IMR-90 (cell line): ENCODE data around the gene WNT4. TPM values are rescaled to one million over a fixed set of nuclear protein-coding genes. Genes with fewer than 3 reads are reported as not detected.

Experiments
- ATAC-seq: fragments of 200-7000 bp; cut with Tn5 transposase; 2 replicates; pipeline ENCODE4 v1.9.1; 2020; ENCODE audit warnings: low read depth, mild to moderate bottlenecking, moderate library complexity
- BruUV-seq: library from RNA; stranded (reverse); fragments of 400-500 nt; replicated peaks from 2 replicates; lab custom pipeline; 2021; lab: Mats Ljungman, UMichigan
- CTCF ChIA-PET: fragments of 300-600 bp; formaldehyde crosslinking; extraction: SDS; loops from one replicate; lab custom pipeline; 2021; ENCODE audit warnings: antibody characterized with exemption; lab: Yijun Ruan, JAX
- POLR2A ChIA-PET: fragments of 300-600 bp; sonication (Branson Sonifier 250); formaldehyde crosslinking; loops from one replicate; lab custom pipeline; 2022; ENCODE audit warnings: antibody characterized with exemption; ENCODE audit not compliant: unreplicated experiment; lab: Charles Lee
- DNase-seq: peaks from one replicate; pipeline ENCODE4 v3.0.0; 2013
- H2AFZ ChIP-seq: replicated peaks from 2 replicates; pipeline ENCODE3; 2013; ENCODE audit warnings: low read length, mild to moderate bottlenecking; ENCODE audit not compliant: poor library complexity
- H2AK5ac ChIP-seq: 2 replicates; pipeline ENCODE4 v1.6.1; 2013; ENCODE audit warnings: low read depth, low read length, inconsistent platforms
- H2AK9ac ChIP-seq: replicated peaks from 2 replicates; pipeline ENCODE3; 2013; ENCODE audit warnings: mild to moderate bottlenecking, low read depth, low read length, moderate library complexity; ENCODE audit not compliant: poor library complexity
- H2BK120ac ChIP-seq: 2 replicates; pipeline ENCODE4 v1.6.1; 2013; ENCODE audit warnings: low read depth, low read length, inconsistent platforms
- H2BK15ac ChIP-seq: 3 replicates; pipeline ENCODE4 v1.6.1; 2013; ENCODE audit warnings: low read depth, low read length, inconsistent platforms
- H2BK20ac ChIP-seq: 2 replicates; pipeline ENCODE4 v1.6.1; 2013; ENCODE audit warnings: low read depth, mild to moderate bottlenecking, inconsistent platforms, low read length, moderate library complexity
- H2BK5ac ChIP-seq: 2 replicates; pipeline ENCODE4 v1.6.1; 2013; ENCODE audit warnings: mild to moderate bottlenecking, low read depth, low read length, inconsistent platforms; ENCODE audit not compliant: poor library complexity, severe bottlenecking
- H3K14ac ChIP-seq: replicated peaks from 2 replicates; pipeline ENCODE4 v1.6.1; 2013; ENCODE audit warnings: low read depth, low read length, inconsistent platforms
- H3K18ac ChIP-seq: 2 replicates; pipeline ENCODE4 v1.6.1; 2013; ENCODE audit warnings: low read depth, low read length, control low read depth
- H3K23ac ChIP-seq: 2 replicates; pipeline ENCODE4 v1.6.1; 2013; ENCODE audit warnings: low read depth, low read length, inconsistent platforms
- H3K27ac ChIP-seq: 2 replicates; pipeline ENCODE4 v1.5.1; 2013; ENCODE audit warnings: mild to moderate bottlenecking, control low read depth, low read length; ENCODE audit not compliant: insufficient read depth
- H3K27me3 ChIP-seq: 2 replicates; pipeline ENCODE4 v1.6.1; 2013; ENCODE audit warnings: low read length; ENCODE audit not compliant: control insufficient read depth, insufficient read depth
- H3K36me3 ChIP-seq: 2 replicates; pipeline ENCODE4 v1.6.1; 2013; ENCODE audit warnings: low read length, mixed read lengths; ENCODE audit not compliant: control insufficient read depth, insufficient read depth
- H3K4ac ChIP-seq: 2 replicates; pipeline ENCODE4 v1.6.1; 2013; ENCODE audit warnings: low read depth, low read length, inconsistent platforms
- H3K4me1 ChIP-seq: 2 replicates; pipeline ENCODE4 v1.6.1; 2013; ENCODE audit warnings: low read length, mixed read lengths; ENCODE audit not compliant: control insufficient read depth, insufficient read depth
- H3K4me2 ChIP-seq: 2 replicates; pipeline ENCODE4 v1.6.1; 2013; ENCODE audit warnings: low read depth, mild to moderate bottlenecking, control low read depth, low read length, moderate library complexity
- H3K4me3 ChIP-seq: 2 replicates; pipeline ENCODE4 v1.5.1; 2013; ENCODE audit warnings: low read depth, mild to moderate bottlenecking, control low read depth, low read length, moderate library complexity; ENCODE audit not compliant: insufficient read depth
- H3K56ac ChIP-seq: 2 replicates; pipeline ENCODE4 v1.6.1; 2013; ENCODE audit warnings: low read length, inconsistent platforms; ENCODE audit not compliant: insufficient read depth; ENCODE audit errors: extremely low read depth
- H3K79me1 ChIP-seq, 2 experiments: 2 replicates each; pipeline ENCODE4 v1.6.1; 2013; ENCODE audit warnings: low read length in 2 of 2, inconsistent platforms in 1 of 2, low read depth in 1 of 2
- H3K9ac ChIP-seq: 2 replicates; pipeline ENCODE4 v1.6.1; 2013; ENCODE audit warnings: low read depth, low read length, control low read depth
- H3K9me1 ChIP-seq: 2 replicates; pipeline ENCODE4 v1.6.1; 2013; ENCODE audit warnings: low read length, inconsistent platforms; ENCODE audit not compliant: insufficient read depth
- H3K9me3 ChIP-seq: 2 replicates; pipeline ENCODE4 v1.6.1; 2013; ENCODE audit warnings: low read length; ENCODE audit not compliant: control insufficient read depth, insufficient read depth
- H4K20me1 ChIP-seq: 2 replicates; pipeline ENCODE4 v1.6.1; 2013; ENCODE audit warnings: low read length, inconsistent platforms; ENCODE audit not compliant: insufficient read depth
- H4K5ac ChIP-seq: 2 replicates; pipeline ENCODE4 v1.6.1; 2013; ENCODE audit warnings: mild to moderate bottlenecking, low read depth, low read length, control low read depth
- H4K8ac ChIP-seq, 2 experiments: 2 replicates each; pipeline ENCODE4 v1.6.1; 2013; ENCODE audit warnings: low read depth in 2 of 2, low read length in 2 of 2, control low read depth in 1 of 2, inconsistent platforms in 1 of 2
- H4K91ac ChIP-seq: 2 replicates; pipeline ENCODE4 v1.6.1; 2013; ENCODE audit warnings: low read depth, low read length, inconsistent platforms; ENCODE audit not compliant: insufficient read depth
- BHLHE40 ChIP-seq: fragments of 150-350 bp; IDR thresholded peaks from 2 replicates; pipeline ENCODE4 v1.6.1; 2016; ENCODE audit warnings: mild to moderate bottlenecking, low read depth, low read length
- CEBPB ChIP-seq: IDR thresholded peaks from 2 replicates; pipeline ENCODE4 v1.6.1; 2012; ENCODE audit warnings: low read depth, low read length, improper control_type of control experiment
- CTCF ChIP-seq: conservative IDR thresholded peaks from 2 replicates; pipeline ENCODE4 v1.5.1; 2012; ENCODE audit warnings: mild to moderate bottlenecking, low read depth, low read length, improper control_type of control experiment
- ELK1 ChIP-seq: fragments of 150-350 bp; IDR thresholded peaks from 2 replicates; pipeline ENCODE4 v1.6.1; 2016; ENCODE audit warnings: low read depth, mild to moderate bottlenecking, low read length, moderate library complexity, borderline replicate concordance
- NFE2L2 ChIP-seq: fragments of 150-350 bp; IDR thresholded peaks from 2 replicates; pipeline ENCODE4 v1.6.1; 2016; ENCODE audit warnings: low read depth, mild to moderate bottlenecking, low read length
- RAD21 ChIP-seq: IDR thresholded peaks from 2 replicates; pipeline ENCODE4 v1.6.1; 2012; ENCODE audit warnings: low read length, improper control_type of control experiment
- RCOR1 ChIP-seq: IDR thresholded peaks from 2 replicates; pipeline ENCODE4 v1.6.1; 2012; ENCODE audit warnings: mild to moderate bottlenecking, low read length, improper control_type of control experiment; ENCODE audit not compliant: insufficient replicate concordance
- RFX5 ChIP-seq: IDR thresholded peaks from 2 replicates; pipeline ENCODE4 v1.8.0; 2012; ENCODE audit warnings: low read depth, mild to moderate bottlenecking, low read length, moderate library complexity
- WGBS, 2 experiments: methylation state at CpG; one replicate each; pipeline versions ENCODE4 v1.1.5 to v1.1.7; 2013; ENCODE audit warnings: missing lambda C conversion rate in 2 of 2; ENCODE audit not compliant: insufficient read length in 1 of 2; ENCODE audit errors: extremely low coverage in 2 of 2; 5-methylcytosine and 5-hydroxymethylcytosine counted together
- dilution Hi-C: fragments of 300-500 bp; cut with HindIII; formaldehyde crosslinking; loops from one replicate; pipeline ENCODE4 v1.14.3; 2018; ENCODE audit warnings: low sequenced_read_pairs; ENCODE audit not compliant: unreplicated experiment
- in situ Hi-C: fragments of 300-500 bp; cut with MboI; formaldehyde crosslinking; loops from 3 replicates; pipeline ENCODE4 v1.14.3; 2019; ENCODE audit warnings: low sequenced_read_pairs, inconsistent platforms, mixed read lengths
- intact Hi-C: fragments of 100-400 bp; cut with micrococcal nuclease; formaldehyde crosslinking; loops from 2 replicates; pipeline ENCODE4 v1.10.0; 2022
- polyA plus RNA-seq, 3 experiments: library from polyadenylated mRNA; depleted of rRNA; stranded (reverse); fragments of >200 nt; gene quantifications; 2 replicates each; pipeline ENCODE4 v1.2.3, GENCODE V29; 2012; ENCODE audit warnings: low replicate concordance in 1 of 3
- total RNA-seq: library from RNA; depleted of rRNA; stranded (reverse); fragments of >200 nt; gene quantifications from 2 replicates; pipeline ENCODE4 v1.2.3, GENCODE V29; 2012

The WNT4 gene
- total and polyA plus RNA-seq, 2 of the 4 experiments (the other 2 are of a cell fraction): not detected

- Histone ChIP-seq H3K4me3 (no peak overlapping the region), H3K9me1 (peaks cover 49% of the 10 kb centered on the region), H4K20me1 (peaks cover 89% of the 10 kb centered on the region), H3K4me1 (peaks cover 28% of the 10 kb centered on the region), H3K18ac (no peak overlapping the region), H2AK5ac (no peak overlapping the region), H2BK15ac (no peak overlapping the region), H4K8ac (no peak overlapping the region), H2BK120ac (no peak overlapping the region), H4K5ac (no peak overlapping the region), H2BK5ac (no peak overlapping the region), H2AFZ (no peak overlapping the region), H3K4me2 (no peak overlapping the region), H3K27me3 (no peaks in the 10 kb centered on the region), H2AK9ac (no peak overlapping the region), H3K36me3 (peaks cover 34% of the 10 kb centered on the region), H3K56ac (no peak overlapping the region), H3K14ac (no peak overlapping the region), H3K9me3 (no peaks in the 10 kb centered on the region), H3K79me1 (peaks cover 47 to 97% of the 10 kb centered on the region in 2 experiments), H4K91ac (no peak overlapping the region), H3K4ac (no peak overlapping the region), H3K23ac (no peak overlapping the region), H3K27ac (no peak overlapping the region), H3K9ac (no peak overlapping the region), H2BK20ac (no peak overlapping the region)
- DNase-seq (no peak), ATAC-seq (no peak)
- ChIA-PET POLR2A (no interaction called here), CTCF (interaction anchor here (1.6 kb wide), 1 partner anchor 11 kb away, joined by 3 read pairs; no protein-coding TSS in a partner anchor)
- WGBS, 2 experiments: 81% methylated on average over 6 of the region's 6 CpGs; no CpG with 5 or more reads in 1 of the 2 experiments
- TF ChIP-seq CEBPB: no peak
- TF ChIP-seq RCOR1: no peak
- no peak for TF ChIP-seq ELK1
- no peak for TF ChIP-seq NFE2L2
- no peak for TF ChIP-seq BHLHE40
- no peak for TF ChIP-seq RFX5
- TF ChIP-seq RAD21: no peak
- no peak for TF ChIP-seq CTCF
- in situ Hi-C loops: loop anchor here (10.0 kb wide), 1 partner anchor 160 kb away; no protein-coding TSS in a partner anchor
- no TSS peak for BruUV-seq
- intact Hi-C loops: no loop called here
- dilution Hi-C loops: no loop called here
Observed at GRCh38 chr1:22115286-22115685, 27.6 kb downstream of the WNT4 start.
